ENCODE measurements around the gene RAB32. TPM values are rescaled to one million over a fixed set of nuclear protein-coding genes. Genes with fewer than 3 reads are reported as not detected.

RAB32 gene
- total and polyA plus RNA-seq, 4 donors = 21.7 to 61.2 (median 46.4) TPM

GRCh38 chr6:146590492-146590891, 46.9 kb downstream of the RAB32 start:
- DNase-seq (no peak), ATAC-seq (ENCODE audit: low FRiP score) (no peak)
- 92 to 96% methylated on average over 1 of the region's 1 CpG for WGBS, 2 donors
- no peaks in the 10 kb centered on the region for H3K36me3 ChIP-seq (ENCODE audit: control insufficient read depth in 1 of 2, insufficient read depth in 2 of 2, low read length in 1 of 2)
- no peak overlapping the region for H3K4me3 ChIP-seq (ENCODE audit: low read length in 2 of 2)
- intact Hi-C loops (cut with DNase I) = no loop called here
- no peaks in the 10 kb centered on the region for H3K9me3 ChIP-seq (ENCODE audit: control insufficient read depth, low read length)
- H3K4me1 ChIP-seq (ENCODE audit: control insufficient read depth in 1 of 2, insufficient read depth in 2 of 2, low read length in 2 of 2) = no peaks in the 10 kb centered on the region
- H3K27ac ChIP-seq (ENCODE audit: low read depth in 1 of 2, low read length in 2 of 2) = no peak overlapping the region
- H3K27me3 ChIP-seq (ENCODE audit: control insufficient read depth in 1 of 2, insufficient read depth in 2 of 2, low read length in 1 of 2) = no peaks in the 10 kb centered on the region

- H3K27ac ChIP-seq (ENCODE audit: low read depth in 1 of 2, low read length in 2 of 2) = no peak overlapping the region
- no peaks in the 10 kb centered on the region for H3K4me1 ChIP-seq (ENCODE audit: control insufficient read depth in 1 of 2, insufficient read depth in 2 of 2, low read length in 2 of 2)
- intact Hi-C loops (cut with DNase I) = no loop called here
- no peaks in the 10 kb centered on the region for H3K9me3 ChIP-seq (ENCODE audit: control insufficient read depth, low read length)
- DNase-seq (no peak), ATAC-seq (ENCODE audit: low FRiP score) (no peak)
- H3K4me3 ChIP-seq (ENCODE audit: low read length in 2 of 2) = no peak overlapping the region
- no peaks in the 10 kb centered on the region for H3K27me3 ChIP-seq (ENCODE audit: control insufficient read depth in 1 of 2, insufficient read depth in 2 of 2, low read length in 1 of 2)
- no peaks in the 10 kb centered on the region for H3K36me3 ChIP-seq (ENCODE audit: control insufficient read depth in 1 of 2, insufficient read depth in 2 of 2, low read length in 1 of 2)
Observed at GRCh38 chr6:146592451-146592850, 48.8 kb downstream of the RAB32 start.

GRCh38 chr6:146593986-146594385, 50.4 kb downstream of the RAB32 start:
- Histone ChIP-seq H3K36me3 (ENCODE audit: control insufficient read depth in 1 of 2, insufficient read depth in 2 of 2, low read length in 1 of 2) (no peaks in the 10 kb centered on the region), H3K9me3 (ENCODE audit: control insufficient read depth, low read length) (no peaks in the 10 kb centered on the region), H3K27me3 (ENCODE audit: control insufficient read depth in 1 of 2, insufficient read depth in 2 of 2, low read length in 1 of 2) (no peaks in the 10 kb centered on the region), H3K27ac (ENCODE audit: low read depth in 1 of 2, low read length in 2 of 2) (no peak overlapping the region), H3K4me3 (ENCODE audit: low read length in 2 of 2) (no peak overlapping the region), H3K4me1 (ENCODE audit: control insufficient read depth in 1 of 2, insufficient read depth in 2 of 2, low read length in 2 of 2) (no peaks in the 10 kb centered on the region)
- DNase-seq = no peak
- WGBS, 2 donors = 84 to 88% methylated on average over 2 of the region's 2 CpGs
- intact Hi-C loops (cut with DNase I) = no loop called here
- no peak for ATAC-seq (ENCODE audit: low FRiP score)

GRCh38 chr6:146594495-146594894, 50.9 kb downstream of the RAB32 start:
- no peak overlapping the region for H3K4me3 ChIP-seq (ENCODE audit: low read length in 2 of 2)
- H3K4me1 ChIP-seq (ENCODE audit: control insufficient read depth in 1 of 2, insufficient read depth in 2 of 2, low read length in 2 of 2) = no peaks in the 10 kb centered on the region
- intact Hi-C loops (cut with DNase I) = no loop called here
- ATAC-seq (ENCODE audit: low FRiP score) = no peak
- H3K36me3 ChIP-seq (ENCODE audit: control insufficient read depth in 1 of 2, insufficient read depth in 2 of 2, low read length in 1 of 2) = no peaks in the 10 kb centered on the region
- no peak for DNase-seq
- no peaks in the 10 kb centered on the region for H3K27me3 ChIP-seq (ENCODE audit: control insufficient read depth in 1 of 2, insufficient read depth in 2 of 2, low read length in 1 of 2)
- H3K9me3 ChIP-seq (ENCODE audit: control insufficient read depth, low read length) = no peaks in the 10 kb centered on the region
- no peak overlapping the region for H3K27ac ChIP-seq (ENCODE audit: low read depth in 1 of 2, low read length in 2 of 2)
- WGBS, 2 donors = 71 to 81% methylated on average over 1 of the region's 1 CpG

GRCh38 chr6:146595972-146596731, 52.5 kb downstream of the RAB32 start:
- Histone ChIP-seq H3K36me3 (ENCODE audit: control insufficient read depth in 1 of 2, insufficient read depth in 2 of 2, low read length in 1 of 2) (no peaks in the 10 kb centered on the region), H3K9me3 (ENCODE audit: control insufficient read depth, low read length) (no peaks in the 10 kb centered on the region), H3K27ac (ENCODE audit: low read depth in 1 of 2, low read length in 2 of 2) (no peak overlapping the region), H3K4me1 (ENCODE audit: control insufficient read depth in 1 of 2, insufficient read depth in 2 of 2, low read length in 2 of 2) (no peaks in the 10 kb centered on the region), H3K27me3 (ENCODE audit: control insufficient read depth in 1 of 2, insufficient read depth in 2 of 2, low read length in 1 of 2) (no peaks in the 10 kb centered on the region), H3K4me3 (ENCODE audit: low read length in 2 of 2) (no peak overlapping the region)
- no peak for DNase-seq
- 34 to 36% methylated on average over 2 of the region's 2 CpGs for WGBS, 2 donors
- intact Hi-C loops (cut with DNase I) = no loop called here
- no peak for ATAC-seq (ENCODE audit: low FRiP score)

GRCh38 chr6:146598772-146599405, 55.3 kb downstream of the RAB32 start, which contains the start of gene ADGB:
Gene ADGB (plus strand): TSS chr6:146598972. CDS start chr6:146599041, 69 bp downstream.
- peak; percentile 82 to 86 for DNase-seq
- Histone ChIP-seq H3K9me3 (ENCODE audit: control insufficient read depth, low read length) (no peaks in the 10 kb centered on the region), H3K27me3 (ENCODE audit: control insufficient read depth in 1 of 2, insufficient read depth in 2 of 2, low read length in 1 of 2) (no peaks in the 10 kb centered on the region), H3K27ac (ENCODE audit: low read depth in 1 of 2, low read length in 2 of 2) (no peak within 1 kb of the TSS), H3K4me3 (ENCODE audit: low read length in 2 of 2) (peak within 1 kb of the TSS in 1 of 2 donors; percentile 0), H3K36me3 (ENCODE audit: control insufficient read depth in 1 of 2, insufficient read depth in 2 of 2, low read length in 1 of 2) (no peaks in the 10 kb centered on the region), H3K4me1 (ENCODE audit: control insufficient read depth in 1 of 2, insufficient read depth in 2 of 2, low read length in 2 of 2) (no peaks in the 10 kb centered on the region)
- intact Hi-C loops (cut with DNase I) = no loop called here
- WGBS, 2 donors = 4% methylated on average over 31 to 32 of the region's 32 CpGs
- peak; percentile 77 for ATAC-seq (ENCODE audit: low FRiP score)

GRCh38 chr6:146601352-146601751, 57.7 kb downstream of the RAB32 start:
- DNase-seq = no peak
- intact Hi-C loops (cut with DNase I) = no loop called here
- WGBS, 2 donors = 63% methylated on average over 4 of the region's 4 CpGs
- no peak overlapping the region for H3K4me3 ChIP-seq (ENCODE audit: low read length in 2 of 2)
- no peak overlapping the region for H3K27ac ChIP-seq (ENCODE audit: low read depth in 1 of 2, low read length in 2 of 2)
- H3K27me3 ChIP-seq (ENCODE audit: control insufficient read depth in 1 of 2, insufficient read depth in 2 of 2, low read length in 1 of 2) = no peaks in the 10 kb centered on the region
- no peaks in the 10 kb centered on the region for H3K36me3 ChIP-seq (ENCODE audit: control insufficient read depth in 1 of 2, insufficient read depth in 2 of 2, low read length in 1 of 2)
- H3K9me3 ChIP-seq (ENCODE audit: control insufficient read depth, low read length) = no peaks in the 10 kb centered on the region
- H3K4me1 ChIP-seq (ENCODE audit: control insufficient read depth in 1 of 2, insufficient read depth in 2 of 2, low read length in 2 of 2) = no peaks in the 10 kb centered on the region
- no peak for ATAC-seq (ENCODE audit: low FRiP score)

GRCh38 chr6:146602526-146602925, 58.9 kb downstream of the RAB32 start:
- ATAC-seq (ENCODE audit: low FRiP score) (no peak), DNase-seq (no peak)
- intact Hi-C loops (cut with DNase I) = no loop called here
- no peaks in the 10 kb centered on the region for H3K4me1 ChIP-seq (ENCODE audit: control insufficient read depth in 1 of 2, insufficient read depth in 2 of 2, low read length in 2 of 2)
- 68% methylated on average over 6 of the region's 6 CpGs for WGBS, 2 donors
- no peaks in the 10 kb centered on the region for H3K27me3 ChIP-seq (ENCODE audit: control insufficient read depth in 1 of 2, insufficient read depth in 2 of 2, low read length in 1 of 2)
- H3K4me3 ChIP-seq (ENCODE audit: low read length in 2 of 2) = no peak overlapping the region
- H3K9me3 ChIP-seq (ENCODE audit: control insufficient read depth, low read length) = no peaks in the 10 kb centered on the region
- no peak overlapping the region for H3K27ac ChIP-seq (ENCODE audit: low read depth in 1 of 2, low read length in 2 of 2)
- H3K36me3 ChIP-seq (ENCODE audit: control insufficient read depth in 1 of 2, insufficient read depth in 2 of 2, low read length in 1 of 2) = no peaks in the 10 kb centered on the region

Measured in aorta (tissue), 5 donors.